Effector memory CD4-positive, alpha-beta T cell (primary cell): Measurements from ENCODE around the gene SH3PXD2A.
"Not testable (repeated sequence)": the region's sequence is repeated elsewhere in the genome, so short reads cannot be mapped to it uniquely, and the experiment has no call there.

Experiments
- DNase-seq, 3 donors: peaks; one replicate each; pipeline ENCODE4 v3.0.0-alpha.2; 2020
- H3K27ac ChIP-seq: 2 replicates; pipeline ENCODE4 v1.7.0; 2013; ENCODE audit warnings: mild to moderate bottlenecking, low read length, moderate library complexity; ENCODE audit not compliant: insufficient read depth, poor library complexity, severe bottlenecking
- H3K27me3 ChIP-seq: replicated peaks from 2 replicates; pipeline ENCODE4 v1.7.0; 2013; ENCODE audit warnings: mild to moderate bottlenecking, low read length; ENCODE audit not compliant: insufficient read depth, control insufficient read depth, poor library complexity, severe bottlenecking
- H3K36me3 ChIP-seq: 2 replicates; pipeline ENCODE4 v1.7.0; 2013; ENCODE audit warnings: mild to moderate bottlenecking, low read length, moderate library complexity; ENCODE audit not compliant: control insufficient read depth, insufficient read depth
- H3K4me1 ChIP-seq: 2 replicates; pipeline ENCODE4 v1.7.0; 2013; ENCODE audit warnings: low read length, mild to moderate bottlenecking; ENCODE audit not compliant: control insufficient read depth, insufficient read depth, poor library complexity, severe bottlenecking
- H3K4me3 ChIP-seq: 2 replicates; pipeline ENCODE4 v1.7.0; 2013; ENCODE audit warnings: low read length, low read depth, mild to moderate bottlenecking; ENCODE audit not compliant: insufficient read depth, poor library complexity, severe bottlenecking
- H3K9me3 ChIP-seq: 2 replicates; pipeline ENCODE4 v1.7.0; 2013; ENCODE audit warnings: mild to moderate bottlenecking, low read length, moderate library complexity; ENCODE audit not compliant: control insufficient read depth

SH3PXD2A gene

DNA sequence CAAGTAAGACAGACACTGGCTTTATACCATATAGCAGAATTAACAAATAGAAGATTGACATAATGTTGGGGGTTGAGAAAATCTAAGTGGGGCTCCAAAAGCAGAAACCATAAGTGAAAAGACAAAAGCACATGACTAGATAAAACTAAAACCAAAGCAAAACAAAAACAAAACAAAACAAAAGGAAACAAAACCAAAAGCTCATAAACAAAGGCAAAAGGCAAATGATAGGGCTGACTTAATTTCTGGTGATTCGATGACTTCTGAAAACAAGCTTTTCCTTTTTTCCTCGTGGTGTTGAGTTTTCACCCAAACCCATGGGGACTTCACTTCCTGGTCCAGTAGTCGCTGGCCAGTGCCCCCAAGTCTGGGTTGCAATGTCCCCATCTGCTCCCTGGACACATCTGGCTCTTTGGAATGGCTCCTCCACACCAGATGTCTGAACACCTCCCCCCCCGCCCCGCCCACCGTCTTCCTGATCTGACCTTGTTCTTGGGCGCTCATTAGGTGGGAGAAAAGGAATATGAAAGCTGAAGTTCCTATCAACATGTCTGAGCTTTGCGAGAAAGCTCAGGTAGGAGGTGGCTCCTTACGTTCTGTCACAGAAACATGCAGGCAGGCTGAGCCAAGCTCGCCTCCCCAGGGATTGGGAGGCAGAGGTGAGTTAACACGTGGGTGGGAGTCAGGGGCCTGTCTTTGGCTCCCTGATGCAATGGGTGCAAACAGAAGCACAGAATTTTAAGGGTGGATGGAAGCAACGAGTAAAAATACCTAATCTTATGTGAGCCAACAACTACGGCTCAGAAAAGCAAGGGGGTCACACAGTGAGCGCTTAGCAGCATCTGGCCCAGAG lies 240.8 kb downstream of the SH3PXD2A start:
- Histone ChIP-seq H3K4me3 (no peak overlapping the region), H3K4me1 (no peaks in the 10 kb centered on the region), H3K36me3 (no peaks in the 10 kb centered on the region), H3K27ac (no peak overlapping the region), H3K9me3 (no peaks in the 10 kb centered on the region), H3K27me3 (no peaks in the 10 kb centered on the region)
- DNase-seq = no peak

GRCh38 chr10:103613616-103614015 lies 241.8 kb downstream of the SH3PXD2A start:
- Histone ChIP-seq H3K27me3 (no peaks in the 10 kb centered on the region), H3K9me3 (no peaks in the 10 kb centered on the region), H3K4me1 (no peaks in the 10 kb centered on the region), H3K36me3 (no peaks in the 10 kb centered on the region), H3K4me3 (no peak overlapping the region), H3K27ac (no peak overlapping the region)
- DNase-seq = no peak

DNA sequence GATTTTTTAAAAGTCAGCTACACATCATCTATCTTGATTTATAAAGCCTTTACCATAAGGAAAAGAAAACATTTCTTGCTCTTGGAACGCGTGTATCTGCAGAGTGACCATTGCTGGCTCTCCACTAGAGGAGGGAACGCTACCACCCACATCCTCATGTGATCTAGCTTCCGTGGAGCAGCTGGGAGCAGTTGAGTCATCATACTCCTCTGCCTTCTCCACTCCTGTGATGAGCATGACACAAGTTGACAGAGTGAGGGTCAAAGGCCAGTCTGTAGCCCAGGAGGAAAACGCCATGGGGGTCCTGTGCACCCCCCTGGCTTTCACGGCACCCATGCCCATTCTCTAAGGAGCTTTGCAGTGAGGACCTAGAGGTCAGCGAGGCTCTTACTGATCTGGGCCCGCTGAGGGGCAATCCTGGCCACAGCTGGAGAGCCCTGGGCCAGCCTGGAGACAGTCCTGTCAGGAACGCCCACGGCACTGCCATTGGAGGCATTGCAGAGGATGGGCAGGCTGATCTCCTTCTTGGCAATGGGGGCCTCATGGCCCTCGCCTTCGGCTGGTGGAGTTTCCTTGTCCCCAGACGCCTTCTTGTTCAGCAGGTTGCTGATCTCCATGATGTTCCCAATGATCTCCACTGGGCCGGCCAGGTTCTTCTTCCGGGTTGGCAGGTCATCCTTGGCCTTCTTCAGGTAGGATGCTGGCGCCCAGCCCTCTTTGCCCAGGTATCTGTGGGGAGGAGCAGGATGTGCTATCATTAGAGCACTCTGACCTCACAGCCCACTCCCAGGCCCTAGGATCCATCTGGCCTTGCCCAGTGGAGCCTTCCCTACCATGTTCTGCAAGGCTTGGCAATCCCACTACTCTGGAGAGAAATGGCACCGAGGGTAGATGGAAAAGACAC lies 242.7 kb downstream of the SH3PXD2A start:
- Histone ChIP-seq H3K36me3 (no peaks in the 10 kb centered on the region), H3K27me3 (no peaks in the 10 kb centered on the region), H3K4me3 (no peak overlapping the region), H3K9me3 (no peaks in the 10 kb centered on the region), H3K4me1 (no peaks in the 10 kb centered on the region), H3K27ac (no peak overlapping the region)
- DNase-seq = no peak

DNA sequence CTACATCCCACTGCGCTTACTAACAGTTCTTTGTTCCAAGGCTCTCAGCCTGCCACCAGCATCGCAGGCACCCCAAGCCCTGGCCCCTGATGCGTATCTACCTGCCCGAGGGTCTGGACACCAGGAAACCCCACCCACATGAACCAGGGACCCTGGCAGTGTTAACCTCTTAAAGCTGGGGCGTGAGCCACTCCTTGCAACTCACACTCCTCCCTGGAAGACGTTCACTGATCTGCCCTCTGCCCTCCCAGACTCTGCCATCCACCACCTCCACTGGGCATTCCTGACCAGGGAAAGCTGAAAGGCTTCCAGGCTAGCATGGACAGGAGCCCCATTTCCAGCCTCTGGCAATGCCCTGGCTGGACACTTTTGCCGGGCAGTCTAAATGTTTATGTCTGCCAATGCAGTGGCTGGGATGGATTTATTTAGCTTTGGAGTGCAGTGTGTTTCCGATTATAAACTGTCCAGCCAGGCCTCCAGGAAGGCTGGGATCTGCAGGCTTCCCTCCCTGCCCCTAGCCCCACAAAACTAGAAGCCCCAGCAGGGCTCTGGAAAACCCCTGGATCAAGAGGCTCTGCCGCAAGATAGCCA lies 244.4 kb downstream of the SH3PXD2A start:
- Histone ChIP-seq H3K27me3 (no peaks in the 10 kb centered on the region), H3K36me3 (no peaks in the 10 kb centered on the region), H3K4me1 (no peaks in the 10 kb centered on the region), H3K27ac (no peak overlapping the region), H3K9me3 (no peaks in the 10 kb centered on the region), H3K4me3 (no peak overlapping the region)
- DNase-seq = no peak

DNA sequence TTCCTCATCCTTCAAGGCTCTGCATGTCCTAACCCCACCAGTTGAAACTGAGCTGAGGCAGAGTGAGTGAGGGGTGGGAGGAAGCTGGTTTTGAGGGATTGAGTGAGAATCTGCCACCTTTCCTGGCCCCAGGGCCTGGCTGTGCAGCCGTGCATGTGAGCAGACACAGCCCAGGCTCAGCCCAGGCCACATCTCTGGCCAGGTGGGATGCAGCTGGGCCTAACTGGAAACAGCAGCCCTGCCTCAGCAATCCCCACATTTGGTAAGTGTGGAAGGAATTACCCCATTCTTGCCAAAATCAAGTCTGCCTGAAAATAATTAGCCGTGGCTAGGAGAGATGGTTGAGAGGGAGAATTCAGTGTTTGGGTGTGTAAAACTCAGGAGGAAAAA lies 245.3 kb downstream of the SH3PXD2A start:
- Histone ChIP-seq H3K4me1 (no peaks in the 10 kb centered on the region), H3K9me3 (no peaks in the 10 kb centered on the region), H3K27ac (no peak overlapping the region), H3K4me3 (no peak overlapping the region), H3K27me3 (no peaks in the 10 kb centered on the region), H3K36me3 (no peaks in the 10 kb centered on the region)
- DNase-seq = no peak

DNA sequence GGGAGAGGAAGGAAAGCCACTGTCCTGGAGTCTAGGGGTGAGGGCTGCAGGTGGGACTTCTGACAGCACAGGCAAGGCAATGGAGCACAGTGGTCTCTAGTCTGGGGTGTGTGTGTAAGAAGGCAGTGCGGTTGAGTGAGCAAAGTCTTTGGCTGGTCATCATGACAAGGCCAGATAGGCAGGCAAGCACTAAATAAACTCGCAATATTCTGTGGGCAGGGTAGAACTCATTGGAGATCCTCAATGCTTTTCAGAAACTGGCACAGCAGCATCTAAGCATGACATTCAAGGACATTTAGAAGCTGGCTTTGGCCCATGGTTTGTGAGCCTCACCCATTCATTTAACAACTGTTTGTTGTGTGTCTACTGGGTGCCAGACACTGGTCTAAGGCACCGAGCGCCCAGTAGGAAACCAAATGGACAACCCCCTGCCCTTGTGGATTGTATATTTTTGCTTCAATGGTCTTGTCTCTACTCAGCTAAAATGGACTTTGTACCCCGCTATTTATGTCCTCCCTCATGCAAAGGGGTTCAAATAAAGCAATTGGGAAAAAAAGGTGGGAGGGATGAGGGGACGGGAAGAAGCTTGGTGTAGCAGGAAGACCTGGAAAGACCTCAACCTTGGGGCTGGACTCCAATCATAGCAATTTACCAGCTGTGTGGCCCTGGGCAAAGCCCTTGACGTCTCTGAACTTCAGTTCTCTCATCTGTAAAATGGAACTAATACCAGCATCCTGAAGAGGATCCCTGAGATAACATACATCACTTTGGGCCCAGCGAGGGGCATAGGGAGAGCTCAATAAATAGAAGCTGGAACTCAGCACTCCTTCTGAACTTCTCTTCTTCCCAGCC lies 245.9 kb downstream of the SH3PXD2A start:
- Histone ChIP-seq H3K36me3 (no peaks in the 10 kb centered on the region), H3K9me3 (no peaks in the 10 kb centered on the region), H3K27ac (no peak overlapping the region), H3K4me1 (no peaks in the 10 kb centered on the region), H3K4me3 (no peak overlapping the region), H3K27me3 (no peaks in the 10 kb centered on the region)
- no peak for DNase-seq

- not testable (repeated sequence) for H3K27me3 ChIP-seq, H3K36me3 ChIP-seq, H3K9me3 ChIP-seq, H3K27ac ChIP-seq, H3K4me1 ChIP-seq, H3K4me3 ChIP-seq, DNase-seq
Measured at GRCh38 chr10:103608056-103608455, 247.3 kb downstream of the SH3PXD2A start.

- not testable (repeated sequence) for H3K9me3 ChIP-seq, H3K4me1 ChIP-seq, H3K27me3 ChIP-seq, H3K4me3 ChIP-seq, H3K27ac ChIP-seq, H3K36me3 ChIP-seq, DNase-seq
Measured at GRCh38 chr10:103607051-103607450, 248.3 kb downstream of the SH3PXD2A start.

DNA sequence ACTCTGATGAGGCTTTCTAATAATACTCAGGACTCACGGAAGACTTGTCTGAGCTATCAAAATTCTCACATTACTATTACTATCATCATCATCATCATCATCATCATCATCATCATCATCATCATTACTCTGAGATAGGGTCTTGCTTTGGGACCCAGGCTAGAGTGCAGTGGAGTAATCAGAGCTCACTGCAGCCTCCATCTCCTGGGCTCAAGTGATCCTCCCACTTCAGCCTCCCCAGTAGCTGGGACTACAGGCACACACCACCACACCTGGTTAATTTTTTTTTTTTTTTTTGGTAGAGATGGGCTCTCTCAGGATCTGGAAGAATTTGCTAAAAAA lies 249.3 kb downstream of the SH3PXD2A start:
- DNase-seq, H3K4me1 ChIP-seq, H3K4me3 ChIP-seq, H3K27ac ChIP-seq, H3K9me3 ChIP-seq, H3K27me3 ChIP-seq, H3K36me3 ChIP-seq: not testable (repeated sequence)
